K562 (cell line): ENCODE data around the gene DNAL4. TPM values are rescaled to one million over a fixed set of nuclear protein-coding genes. Genes with fewer than 3 reads are reported as not detected.

Source experiments
- AFF1 ChIP-seq, 2 experiments: fragments of 450-650 bp; IDR thresholded peaks; 2 replicates each; pipeline ENCODE4 v1.6.1; 2018; ENCODE audit warnings: mild to moderate bottlenecking in 2 of 2, low read depth in 1 of 2; ENCODE audit not compliant: partially characterized antibody in 2 of 2
- CBX2 ChIP-seq: fragments of 200-600 bp; sonication (generic); IDR thresholded peaks from one replicate; pipeline ENCODE4 v1.6.1; 2012; ENCODE audit warnings: mild to moderate bottlenecking, low read length, inconsistent platforms; ENCODE audit not compliant: insufficient read depth, poor library complexity, severe bottlenecking
- CREB3 ChIP-seq: fragments of 450-650 bp; conservative IDR thresholded peaks from 2 replicates; pipeline ENCODE4 v1.6.1; 2016; ENCODE audit warnings: missing genetic modification characterization, low read depth, mild to moderate bottlenecking, missing compliant biosample characterization, moderate library complexity
- ESRRA ChIP-seq: fragments of 450-650 bp; IDR thresholded peaks from 2 replicates; pipeline ENCODE4 v1.6.1; 2014; ENCODE audit warnings: low read depth, mild to moderate bottlenecking, moderate library complexity, borderline replicate concordance
- FOXP1 ChIP-seq: sonication (generic); formaldehyde crosslinking; IDR thresholded peaks from 2 replicates; pipeline ENCODE4 v1.8.0; 2022; ENCODE audit warnings: mild to moderate bottlenecking, missing genetic modification reagents
- HDGF ChIP-seq: fragments of 450-650 bp; IDR thresholded peaks from 2 replicates; pipeline ENCODE4 v1.6.1; 2016
- ID3 ChIP-seq, 2 experiments: fragments of 250-450 bp in 1 of 2; fragments of 450-650 bp in 1 of 2; sonication (Bioruptor Pico) in 1 of 2; IDR thresholded peaks; 2 replicates each; pipeline versions ENCODE4 v1.6.1 to v1.8.0; 2016 to 2021; ENCODE audit warnings: mild to moderate bottlenecking in 2 of 2, moderate library complexity in 2 of 2, missing compliant biosample characterization in 1 of 2, missing genetic modification characterization in 1 of 2
- MTA2 ChIP-seq: fragments of 450-650 bp; IDR thresholded peaks from 2 replicates; pipeline ENCODE4 v1.6.1; 2016; ENCODE audit warnings: low read depth
- PREB ChIP-seq: sonication (generic); formaldehyde crosslinking; IDR thresholded peaks from 2 replicates; pipeline ENCODE4 v1.8.1; 2023; ENCODE audit warnings: mild to moderate bottlenecking, missing genetic modification reagents
- RNF2 ChIP-seq: sonication (generic); IDR thresholded peaks from 2 replicates; pipeline ENCODE4 v1.6.1; 2016
- SMAD4 ChIP-seq: fragments of 250-450 bp; sonication (Bioruptor Pico); conservative IDR thresholded peaks from 2 replicates; pipeline ENCODE4 v1.8.0; 2021; ENCODE audit warnings: inconsistent platforms, mild to moderate bottlenecking, moderate library complexity
- TSHZ1 ChIP-seq: fragments of 250-450 bp; sonication (Bioruptor Pico); IDR thresholded peaks from 2 replicates; pipeline ENCODE4 v1.4.0; 2020; ENCODE audit warnings: mild to moderate bottlenecking, moderate library complexity
- ZBTB7A ChIP-seq: IDR thresholded peaks from 2 replicates; pipeline ENCODE4 v1.6.1; 2011; ENCODE audit warnings: low read depth, mild to moderate bottlenecking, low read length, moderate library complexity, borderline replicate concordance; ENCODE audit not compliant: control insufficient read depth
- ZFX ChIP-seq: sonication (generic); formaldehyde crosslinking; IDR thresholded peaks from 2 replicates; pipeline ENCODE4 v1.8.0; 2022; ENCODE audit warnings: mild to moderate bottlenecking, missing genetic modification reagents, moderate library complexity
- ZNF57 ChIP-seq: fragments of 450-650 bp; formaldehyde crosslinking; IDR thresholded peaks from 2 replicates; pipeline ENCODE4 v1.4.0; 2020; ENCODE audit warnings: mild to moderate bottlenecking, moderate library complexity
- ZNF830 ChIP-seq: fragments of 250-450 bp; sonication (Bioruptor Pico); IDR thresholded peaks from 2 replicates; pipeline ENCODE4 v1.5.0; 2021; ENCODE audit warnings: mild to moderate bottlenecking
- polyA plus RNA-seq, 8 experiments: library from polyadenylated mRNA; depleted of rRNA in 4 of 8; stranded (reverse) in 5 of 8; unstranded in 3 of 8; fragments of >200 nt; fragmentation: Nextera tagmentation in 2 of 8; fragmentation: Illumina TruSeq in 1 of 8; extraction: Ambion mirVana in 2 of 8; extraction: Trizol in 1 of 8; gene quantifications; 2 replicates each; pipeline versions ENCODE4 v1.2.1 to v1.2.3, GENCODE V29; 2011 to 2014; ENCODE audit warnings: inconsistent platforms in 1 of 8, missing spikeins in 1 of 8
- total RNA-seq, 7 experiments: library from RNA; depleted of rRNA in 6 of 7; stranded (reverse); fragments of >200 nt in 6 of 7; fragmentation: Illumina TruSeq in 2 of 7; extraction: Trizol in 2 of 7; gene quantifications; 2 replicates each; pipeline versions ENCODE4 v1.2.1 to v1.2.3, GENCODE V29; 2011 to 2021; ENCODE audit warnings: low replicate concordance in 1 of 7

The DNAL4 gene
- total and polyA plus RNA-seq, 9 of the 15 experiments (the other 6 are each of a cell fraction or from before 2014, with no cell fraction given) = 0.20 to 9.4 (median 5.2) TPM

GRCh38 chr22:38755155-38755910 is 38.6 kb downstream of the DNAL4 start (continued):
- no peak for TF ChIP-seq ID3 (CRISPR knock-in tag; IDR thresholded peaks at IDR 0.05)
- TF ChIP-seq ID3 (tag; IDR thresholded peaks at IDR 0.05) = no peak
- no peak for TF ChIP-seq ZNF830 (CRISPR knock-in tag)
- TF ChIP-seq ZBTB7A = 0 out of 2 replicates have a peak, but pooled peaks have one; percentile 29
- peak; percentile 65 for TF ChIP-seq ZFX (CRISPR knock-in tag)
- no peak for TF ChIP-seq CBX2
- TF ChIP-seq RNF2 = no peak
- no peak; the same call in 1 of the 2 replicates for TF ChIP-seq FOXP1 (CRISPR knock-in tag)
- TF ChIP-seq TSHZ1 (CRISPR knock-in tag) = no peak
- peak; percentile 43; the same call in 1 of the 2 replicates for TF ChIP-seq ESRRA
- TF ChIP-seq ZNF57 (CRISPR knock-in tag) = no peak
- peak; percentile 89 for TF ChIP-seq SMAD4 (CRISPR knock-in tag)
- TF ChIP-seq MTA2 = no peak
- TF ChIP-seq HDGF = no peak
- no peak for TF ChIP-seq CREB3 (tag)
- no peak for TF ChIP-seq PREB (CRISPR knock-in tag)
- TF ChIP-seq AFF1 (IDR thresholded peaks at IDR 0.05; ENCODE audit: low read depth in 1 of 2, partially characterized antibody in 2 of 2) = no peak
